ENCODE data around the gene SAMHD1. TPM values are rescaled to one million over a fixed set of nuclear protein-coding genes. Genes with fewer than 3 reads are reported as not detected.
A peak's percentile ranks its signal among the peaks of the same experiment; 100 is the strongest.

Gene SAMHD1
- total and polyA plus RNA-seq, 2 of the 13 experiments (the other 11 are each of a cell fraction or from before 2014, with no cell fraction given), result 16.9 to 43.5 TPM

DNA sequence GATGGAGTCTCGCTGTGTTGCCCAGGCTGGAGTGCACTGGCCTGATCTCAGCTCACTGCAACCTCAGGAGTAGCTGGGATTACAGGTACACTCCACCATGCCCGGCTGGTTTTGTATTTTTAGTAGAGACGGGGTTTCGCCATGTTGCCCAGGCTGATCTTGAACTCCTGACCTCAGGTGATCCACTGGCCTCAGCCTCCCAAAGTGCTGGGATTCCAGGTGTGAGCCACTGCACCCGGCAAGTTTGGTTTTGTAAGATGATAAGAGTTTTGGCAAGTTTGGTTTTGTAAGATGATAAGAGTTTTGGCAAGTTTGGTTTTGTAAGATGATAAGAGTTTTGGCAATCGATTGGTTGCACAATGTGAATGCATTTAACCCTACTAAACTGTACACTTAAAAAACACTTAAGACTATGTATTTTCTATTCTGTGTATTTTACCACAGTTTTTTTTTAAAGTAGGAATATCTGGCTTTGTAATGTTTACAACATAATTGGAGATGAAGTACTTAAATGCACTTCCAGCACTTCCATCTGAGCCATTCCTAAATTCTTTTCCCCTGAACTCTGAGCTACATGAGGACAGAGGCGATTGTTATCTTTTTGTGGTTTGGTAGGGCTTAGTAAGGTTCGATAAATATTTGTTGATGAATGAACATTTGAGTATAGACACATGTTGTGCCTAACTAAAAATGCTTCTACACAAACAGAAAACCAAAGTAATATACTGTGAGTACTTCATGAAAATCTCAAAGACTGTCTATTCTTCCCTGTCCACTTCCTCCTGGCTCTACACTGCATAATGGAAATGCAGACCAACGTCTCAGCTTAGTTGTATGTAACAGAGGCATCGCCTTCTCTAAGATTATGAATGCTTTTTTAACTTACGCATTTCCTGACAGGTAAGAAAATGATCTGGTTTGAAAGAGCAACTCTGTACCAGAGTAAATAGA, 18.8 kb downstream of the SAMHD1 start (continued):
- TF ChIP-seq RXRA (CRISPR knock-in tag; IDR thresholded peaks at IDR 0.05) (peak; percentile 56; the same call in 1 of the 2 replicates), ZNF652 (CRISPR knock-in tag; IDR thresholded peaks at IDR 0.05; ENCODE audit: borderline replicate concordance, low read depth) (0 out of 2 replicates have a peak, but pooled peaks have one; percentile 19), ZNF17 (CRISPR knock-in tag; IDR thresholded peaks at IDR 0.05) (no peak), ISL2 (CRISPR knock-in tag; IDR thresholded peaks at IDR 0.05) (peak; percentile 31; the same call in 1 of the 2 replicates), ZNF274 (CRISPR knock-in tag; IDR thresholded peaks at IDR 0.05) (no peak), HDAC2 (CRISPR knock-in tag; IDR thresholded peaks at IDR 0.05) (0 out of 2 replicates have a peak, but pooled peaks have one; percentile 18), CEBPB (IDR thresholded peaks at IDR 0.05; ENCODE audit: borderline replicate concordance, low read depth, low read length) (peak; percentile 15; the same call in 1 of the 2 replicates), SAP130 (CRISPR knock-in tag; IDR thresholded peaks at IDR 0.05; ENCODE audit: low read depth) (0 out of 2 replicates have a peak, but pooled peaks have one; percentile 15), SIX1 (CRISPR knock-in tag; IDR thresholded peaks at IDR 0.05; ENCODE audit: borderline replicate concordance) (0 out of 2 replicates have a peak, but pooled peaks have one; percentile 38), RARA (CRISPR knock-in tag; IDR thresholded peaks at IDR 0.05) (peak; percentile 50; the same call in 1 of the 2 replicates), EP300 (IDR thresholded peaks at IDR 0.05; ENCODE audit: low read depth in 2 of 2, low read length in 2 of 2) (peak in 1 of 2 experiments; percentile 5; a peak in 1 of 4 replicates), EP300 (CRISPR knock-in tag; IDR thresholded peaks at IDR 0.05; ENCODE audit: borderline replicate concordance) (no peak), SOX5 (CRISPR knock-in tag; IDR thresholded peaks at IDR 0.05; ENCODE audit: borderline replicate concordance) (0 out of 2 replicates have a peak, but pooled peaks have one; percentile 18), PCBP1 (IDR thresholded peaks at IDR 0.05; ENCODE audit: borderline replicate concordance, low read depth, low read length) (no peak), FOXP1 (IDR thresholded peaks at IDR 0.05) (no peak), FOXP1 (CRISPR knock-in tag; IDR thresholded peaks at IDR 0.05) (peak; percentile 33; the same call in 1 of the 2 replicates), NFATC3 (CRISPR knock-in tag; IDR thresholded peaks at IDR 0.05) (no peak), TBX2 (CRISPR knock-in tag; IDR thresholded peaks at IDR 0.05; ENCODE audit: borderline replicate concordance) (0 out of 2 replicates have a peak, but pooled peaks have one; percentile 24), NR2F1 (CRISPR knock-in tag; IDR thresholded peaks at IDR 0.05) (0 out of 4 replicates have a peak, but pooled peaks of 1 of the 2 experiments have one; percentile 25)
- TF ChIP-seq, protein P1, sequence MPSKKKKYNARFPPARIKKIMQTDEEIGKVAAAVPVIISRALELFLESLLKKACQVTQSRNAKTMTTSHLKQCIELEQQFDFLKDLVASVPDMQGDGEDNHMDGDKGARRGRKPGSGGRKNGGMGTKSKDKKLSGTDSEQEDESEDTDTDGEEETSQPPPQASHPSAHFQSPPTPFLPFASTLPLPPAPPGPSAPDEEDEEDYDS (CRISPR knock-in tag; IDR thresholded peaks at IDR 0.05), result peak; percentile 13; the same call in 1 of the 2 replicates
- TF ChIP-seq, protein P2, sequence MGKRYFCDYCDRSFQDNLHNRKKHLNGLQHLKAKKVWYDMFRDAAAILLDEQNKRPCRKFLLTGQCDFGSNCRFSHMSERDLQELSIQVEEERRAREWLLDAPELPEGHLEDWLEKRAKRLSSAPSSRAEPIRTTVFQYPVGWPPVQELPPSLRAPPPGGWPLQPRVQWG (CRISPR knock-in tag; IDR thresholded peaks at IDR 0.05; ENCODE audit: borderline replicate concordance, low read depth), result no peak
- TF ChIP-seq, protein P3, sequence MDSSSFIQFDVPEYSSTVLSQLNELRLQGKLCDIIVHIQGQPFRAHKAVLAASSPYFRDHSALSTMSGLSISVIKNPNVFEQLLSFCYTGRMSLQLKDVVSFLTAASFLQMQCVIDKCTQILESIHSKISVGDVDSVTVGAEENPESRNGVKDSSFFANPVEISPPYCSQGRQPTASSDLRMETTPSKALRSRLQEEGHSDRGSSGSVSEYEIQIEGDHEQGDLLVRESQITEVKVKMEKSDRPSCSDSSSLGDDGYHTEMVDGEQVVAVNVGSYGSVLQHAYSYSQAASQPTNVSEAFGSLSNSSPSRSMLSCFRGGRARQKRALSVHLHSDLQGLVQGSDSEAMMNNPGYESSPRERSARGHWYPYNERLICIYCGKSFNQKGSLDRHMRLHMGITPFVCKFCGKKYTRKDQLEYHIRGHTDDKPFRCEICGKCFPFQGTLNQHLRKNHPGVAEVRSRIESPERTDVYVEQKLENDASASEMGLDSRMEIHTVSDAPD (CRISPR knock-in tag; IDR thresholded peaks at IDR 0.05), result peak; percentile 100
- TF ChIP-seq, protein P4, sequence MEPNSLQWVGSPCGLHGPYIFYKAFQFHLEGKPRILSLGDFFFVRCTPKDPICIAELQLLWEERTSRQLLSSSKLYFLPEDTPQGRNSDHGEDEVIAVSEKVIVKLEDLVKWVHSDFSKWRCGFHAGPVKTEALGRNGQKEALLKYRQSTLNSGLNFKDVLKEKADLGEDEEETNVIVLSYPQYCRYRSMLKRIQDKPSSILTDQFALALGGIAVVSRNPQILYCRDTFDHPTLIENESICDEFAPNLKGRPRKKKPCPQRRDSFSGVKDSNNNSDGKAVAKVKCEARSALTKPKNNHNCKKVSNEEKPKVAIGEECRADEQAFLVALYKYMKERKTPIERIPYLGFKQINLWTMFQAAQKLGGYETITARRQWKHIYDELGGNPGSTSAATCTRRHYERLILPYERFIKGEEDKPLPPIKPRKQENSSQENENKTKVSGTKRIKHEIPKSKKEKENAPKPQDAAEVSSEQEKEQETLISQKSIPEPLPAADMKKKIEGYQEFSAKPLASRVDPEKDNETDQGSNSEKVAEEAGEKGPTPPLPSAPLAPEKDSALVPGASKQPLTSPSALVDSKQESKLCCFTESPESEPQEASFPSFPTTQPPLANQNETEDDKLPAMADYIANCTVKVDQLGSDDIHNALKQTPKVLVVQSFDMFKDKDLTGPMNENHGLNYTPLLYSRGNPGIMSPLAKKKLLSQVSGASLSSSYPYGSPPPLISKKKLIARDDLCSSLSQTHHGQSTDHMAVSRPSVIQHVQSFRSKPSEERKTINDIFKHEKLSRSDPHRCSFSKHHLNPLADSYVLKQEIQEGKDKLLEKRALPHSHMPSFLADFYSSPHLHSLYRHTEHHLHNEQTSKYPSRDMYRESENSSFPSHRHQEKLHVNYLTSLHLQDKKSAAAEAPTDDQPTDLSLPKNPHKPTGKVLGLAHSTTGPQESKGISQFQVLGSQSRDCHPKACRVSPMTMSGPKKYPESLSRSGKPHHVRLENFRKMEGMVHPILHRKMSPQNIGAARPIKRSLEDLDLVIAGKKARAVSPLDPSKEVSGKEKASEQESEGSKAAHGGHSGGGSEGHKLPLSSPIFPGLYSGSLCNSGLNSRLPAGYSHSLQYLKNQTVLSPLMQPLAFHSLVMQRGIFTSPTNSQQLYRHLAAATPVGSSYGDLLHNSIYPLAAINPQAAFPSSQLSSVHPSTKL (CRISPR knock-in tag; IDR thresholded peaks at IDR 0.05), result 0 out of 2 replicates have a peak, but pooled peaks have one; percentile 7
